HepG2 (cell line): ENCODE results near the gene ROBO2. TPM values are rescaled to one million over a fixed set of nuclear protein-coding genes. Genes with fewer than 3 reads are reported as not detected.

Experiments used
- ATAC-seq: fragments of 200-7000 bp; cut with Tn5 transposase; 3 replicates; pipeline ENCODE4 v1.9.1; 2020; ENCODE audit warnings: mild to moderate bottlenecking, moderate library complexity
- BruUV-seq: library from RNA; stranded (reverse); fragments of 400-500 nt; replicated peaks from 2 replicates; lab custom pipeline; 2021; lab: Mats Ljungman, UMichigan
- CTCF ChIA-PET: fragments of 300-600 bp; formaldehyde crosslinking; extraction: SDS; loops from one replicate; lab custom pipeline; 2021; ENCODE audit warnings: low total read pairs, inconsistent platforms, low intra/inter-chr PET ratio; lab: Yijun Ruan, JAX
- POLR2A ChIA-PET: fragments of 350-600 bp; sonication (Branson Sonifier 250); formaldehyde crosslinking; loops from one replicate; lab custom pipeline; 2020; ENCODE audit warnings: antibody characterized with exemption, inconsistent platforms; lab: Yijun Ruan, JAX
- DNase-seq: peaks from one replicate; pipeline ENCODE4 v3.0.0-alpha.2; 2015; ENCODE audit warnings: low spot score
- FAIRE-seq: peaks from 3 replicates; lab custom pipeline; 2011; peaks lifted over from hg19 to GRCh38; lab: Jason Lieb, UNC
- H2AFZ ChIP-seq: one replicate; pipeline ENCODE4 v1.6.1; 2011; ENCODE audit warnings: low read length, inconsistent platforms
- H3K27ac ChIP-seq: fragments of 300-600 bp; 3 replicates; pipeline ENCODE4 v1.8.0; 2011; ENCODE audit warnings: mixed run types, mild to moderate bottlenecking, mixed read lengths, low read length, inconsistent platforms; ENCODE audit not compliant: insufficient read depth; ENCODE audit errors: extremely low read length
- H3K27me3 ChIP-seq, 2 experiments: fragments of 200-600 bp in 1 of 2; 2 replicates in 1 of 2; 3 replicates in 1 of 2; pipeline versions ENCODE4 v1.6.0 to v1.8.0; 2011; ENCODE audit warnings: low read length in 2 of 2, mild to moderate bottlenecking in 2 of 2, moderate library complexity in 2 of 2, inconsistent platforms in 1 of 2; ENCODE audit not compliant: insufficient read depth in 2 of 2, control insufficient read depth in 1 of 2
- H3K36me3 ChIP-seq, 2 experiments: fragments of 200-600 bp in 1 of 2; replicated peaks in 1 of 2; 2 replicates in 1 of 2; 3 replicates in 1 of 2; pipeline versions ENCODE4 v1.5.1 to v1.8.0; 2011; ENCODE audit warnings: low read length in 2 of 2, inconsistent platforms in 1 of 2; ENCODE audit not compliant: insufficient read depth in 2 of 2, control insufficient read depth in 1 of 2
- H3K4me1 ChIP-seq: 2 replicates; pipeline ENCODE4 v1.5.1; 2012; ENCODE audit warnings: low read length, inconsistent platforms; ENCODE audit not compliant: insufficient read depth
- H3K4me2 ChIP-seq: 2 replicates; pipeline ENCODE4 v1.6.0; 2011; ENCODE audit warnings: low read depth, low read length, inconsistent platforms
- H3K4me3 ChIP-seq, 3 experiments: fragments of 200-600 bp in 1 of 3; sonication (generic), shearing (Covaris generic) in 1 of 3; replicated peaks in 1 of 3; 2 replicates each; pipeline ENCODE4 v1.5.1; 2011 to 2016; ENCODE audit warnings: low read length in 3 of 3, inconsistent platforms in 2 of 3, low read depth in 2 of 3, mild to moderate bottlenecking in 2 of 3, control low read depth in 1 of 3, mixed read lengths in 1 of 3; ENCODE audit not compliant: insufficient read depth in 1 of 3
- H3K79me2 ChIP-seq: one replicate; pipeline ENCODE4 v1.6.1; 2011; ENCODE audit warnings: low read length, inconsistent platforms; ENCODE audit not compliant: insufficient read depth
- H3K9ac ChIP-seq: 2 replicates; pipeline ENCODE4 v1.6.0; 2011; ENCODE audit warnings: mild to moderate bottlenecking, low read depth, low read length, inconsistent platforms; ENCODE audit not compliant: insufficient read depth
- H3K9me3 ChIP-seq: 2 replicates; pipeline ENCODE4 v1.5.1; 2012; ENCODE audit warnings: mild to moderate bottlenecking, low read length
- H4K20me1 ChIP-seq: 2 replicates; pipeline ENCODE4 v1.6.0; 2011; ENCODE audit warnings: inconsistent platforms, mild to moderate bottlenecking, low read length, moderate library complexity; ENCODE audit not compliant: insufficient read depth
- ATF5 ChIP-seq: sonication (generic); formaldehyde crosslinking; IDR thresholded peaks from 2 replicates; pipeline ENCODE4 v1.4.0; 2020; ENCODE audit warnings: mild to moderate bottlenecking, low read depth, missing genetic modification reagents
- ATF7 ChIP-seq, 2 experiments: fragments of 450-650 bp in 1 of 2; sonication (generic) in 1 of 2; formaldehyde crosslinking in 1 of 2; IDR thresholded peaks; 2 replicates each; pipeline versions ENCODE4 v1.4.0 to v1.6.1; 2016 to 2020; ENCODE audit warnings: antibody characterized with exemption in 1 of 2, mild to moderate bottlenecking in 1 of 2, missing genetic modification reagents in 1 of 2
- DR1 ChIP-seq: sonication (generic); formaldehyde crosslinking; IDR thresholded peaks from 2 replicates; pipeline ENCODE4 v1.8.0; 2021; ENCODE audit warnings: mild to moderate bottlenecking, missing genetic modification reagents, inconsistent platforms
- IRF2 ChIP-seq: IDR thresholded peaks from 2 replicates; pipeline ENCODE4 v1.6.1; 2018; ENCODE audit warnings: missing genetic modification reagents, missing compliant biosample characterization
- KLF12 ChIP-seq: sonication (generic); formaldehyde crosslinking; IDR thresholded peaks from 2 replicates; pipeline ENCODE4 v1.4.0; 2020; ENCODE audit warnings: missing genetic modification reagents, borderline replicate concordance
- SAFB2 ChIP-seq: sonication (generic); formaldehyde crosslinking; IDR thresholded peaks from 2 replicates; pipeline ENCODE4 v1.5.1; 2020; ENCODE audit warnings: missing genetic modification reagents, low read depth, mild to moderate bottlenecking, borderline replicate concordance
- SNAPC4 ChIP-seq: sonication (generic); formaldehyde crosslinking; IDR thresholded peaks from 2 replicates; pipeline ENCODE4 v1.4.0; 2020; ENCODE audit warnings: mild to moderate bottlenecking, missing genetic modification reagents
- SRY ChIP-seq: sonication (generic); formaldehyde crosslinking; IDR thresholded peaks from 2 replicates; pipeline ENCODE4 v1.8.0; 2022; ENCODE audit warnings: mild to moderate bottlenecking, missing genetic modification reagents
- TRAFD1 ChIP-seq: sonication (generic); formaldehyde crosslinking; IDR thresholded peaks from 2 replicates; pipeline ENCODE4 v1.5.1; 2020; ENCODE audit warnings: missing genetic modification reagents, mild to moderate bottlenecking, borderline replicate concordance
- ZBTB4 ChIP-seq: sonication (generic); formaldehyde crosslinking; IDR thresholded peaks from 2 replicates; pipeline ENCODE4 v1.4.0; 2020; ENCODE audit warnings: missing genetic modification reagents, mild to moderate bottlenecking, borderline replicate concordance
- ZNF274 ChIP-seq: sonication (generic); formaldehyde crosslinking; IDR thresholded peaks from 2 replicates; pipeline ENCODE4 v1.5.1; 2020; ENCODE audit warnings: mild to moderate bottlenecking, missing genetic modification reagents
- ZNF552 ChIP-seq: sonication (generic); formaldehyde crosslinking; IDR thresholded peaks from 2 replicates; pipeline ENCODE4 v1.9.0; 2022; ENCODE audit warnings: missing genetic modification reagents, mild to moderate bottlenecking, borderline replicate concordance
- ZNF570 ChIP-seq: sonication (generic); formaldehyde crosslinking; IDR thresholded peaks from 2 replicates; pipeline ENCODE4 v1.4.0; 2020; ENCODE audit warnings: mild to moderate bottlenecking, missing genetic modification reagents, borderline replicate concordance
- ZNF891 ChIP-seq: sonication (generic); formaldehyde crosslinking; IDR thresholded peaks from 2 replicates; pipeline ENCODE4 v1.5.0; 2020; ENCODE audit warnings: mild to moderate bottlenecking, missing genetic modification reagents
- WGBS: methylation state at CpG from one replicate; pipeline ENCODE4 v1.1.6; 2017; ENCODE audit warnings: low lambda C conversion rate; 5-methylcytosine and 5-hydroxymethylcytosine counted together
- in situ Hi-C: cut with HindIII; loops from 2 replicates; pipeline ENCODE4 v1.10.0; 2017; ENCODE audit warnings: low pct_unique_long_range_greater_than_20kb; ENCODE audit not compliant: extremely low pct_ligation_motif_present
- intact Hi-C: fragments of 100-400 bp; cut with micrococcal nuclease; formaldehyde crosslinking; loops from one replicate; pipeline ENCODE4 v1.10.0; 2022; ENCODE audit not compliant: unreplicated experiment
- polyA plus RNA-seq, 8 experiments: library from polyadenylated mRNA; depleted of rRNA in 3 of 8; stranded (reverse) in 7 of 8; unstranded in 1 of 8; fragments of >200 nt; fragmentation: Illumina TruSeq in 4 of 8; extraction: Trizol in 4 of 8; gene quantifications; 2 replicates each; pipeline versions ENCODE4 v1.2.1 to v1.2.3, GENCODE V29; 2011 to 2016; ENCODE audit warnings: low read depth in 4 of 8, missing spikeins in 1 of 8, mixed read lengths in 1 of 8; ENCODE audit not compliant: insufficient read depth in 1 of 8
- total RNA-seq, 5 experiments: library from RNA; depleted of rRNA; stranded (reverse); fragments of >200 nt; fragmentation: Illumina TruSeq; extraction: Trizol; gene quantifications; 2 replicates each; pipeline ENCODE4 v1.2.3, GENCODE V29; 2016; ENCODE audit warnings: low read depth in 1 of 5

Gene ROBO2
- total and polyA plus RNA-seq, 2 of the 13 experiments (the other 11 are each of a cell fraction or from before 2014, with no cell fraction given) = not detected

- Histone ChIP-seq H2AFZ (no peak overlapping the region), H3K4me2 (no peak overlapping the region), H3K4me1 (no peaks in the 10 kb centered on the region), H3K4me3 (no peak overlapping the region), H3K27ac (no peak overlapping the region), H3K79me2 (no peaks in the 10 kb centered on the region), H3K9ac (no peak overlapping the region), H3K27me3 (no peaks in the 10 kb centered on the region; a peak in 1 of 5 replicates), H4K20me1 (no peaks in the 10 kb centered on the region), H3K36me3 (no peaks in the 10 kb centered on the region), H3K9me3 (no peaks in the 10 kb centered on the region)
- FAIRE-seq (no peak), ATAC-seq (no peak), DNase-seq (no peak)
- in situ Hi-C loops = no loop called here
- 10% methylated on average over 4 of the region's 4 CpGs for WGBS
- ChIA-PET CTCF (no interaction called here), POLR2A (no interaction called here)
- BruUV-seq = no TSS peak
- intact Hi-C loops = no loop called here
- TF ChIP-seq ZNF891 (CRISPR knock-in tag) (no peak), SNAPC4 (CRISPR knock-in tag) (no peak), IRF2 (CRISPR knock-in tag) (no peak), ZNF570 (CRISPR knock-in tag) (no peak), KLF12 (CRISPR knock-in tag) (no peak), ZBTB4 (CRISPR knock-in tag) (no peak), ATF5 (CRISPR knock-in tag) (no peak), TRAFD1 (CRISPR knock-in tag) (no peak), SAFB2 (CRISPR knock-in tag) (no peak), ZNF274 (CRISPR knock-in tag) (no peak), ATF7 (IDR thresholded peaks at IDR 0.05) (no peak), ATF7 (CRISPR knock-in tag; IDR thresholded peaks at IDR 0.05) (no peak), SRY (CRISPR knock-in tag) (no peak), ZNF552 (CRISPR knock-in tag) (no peak), DR1 (no peak)
These were observed 608.8 kb downstream of the ROBO2 start for GRCh38 chr3:77648664-77649063.
